Omental fat pad (tissue), 4 donors: ENCODE measurements around the gene CFAP73. TPM values are rescaled to one million over a fixed set of nuclear protein-coding genes. Genes with fewer than 3 reads are reported as not detected.

Source experiments
- ATAC-seq: fragments of 150-250 bp; one replicate; pipeline ENCODE4 v1.9.1; 2016; ENCODE audit warnings: mild to moderate bottlenecking, moderate library complexity; ENCODE audit not compliant: low FRiP score
- DNase-seq: peaks from one replicate; pipeline ENCODE4 v3.0.0-alpha.2; 2019; ENCODE audit warnings: low spot score
- total RNA-seq, 4 donors: library from RNA; depleted of rRNA; stranded (reverse); fragments of >200 nt; gene quantifications; one replicate each; pipeline ENCODE4 v1.1.0, GENCODE V29; 2016
- TF ChIP-seq, protein P1 (sequence below), 3 donors: fragments of 450-650 bp; IDR thresholded peaks; one replicate each; pipeline ENCODE4 v1.5.1; 2016 to 2017; ENCODE audit warnings: antibody characterized with exemption in 3 of 3, mild to moderate bottlenecking in 3 of 3, moderate library complexity in 2 of 3

The CFAP73 gene
- total RNA-seq: not detected

DNA sequence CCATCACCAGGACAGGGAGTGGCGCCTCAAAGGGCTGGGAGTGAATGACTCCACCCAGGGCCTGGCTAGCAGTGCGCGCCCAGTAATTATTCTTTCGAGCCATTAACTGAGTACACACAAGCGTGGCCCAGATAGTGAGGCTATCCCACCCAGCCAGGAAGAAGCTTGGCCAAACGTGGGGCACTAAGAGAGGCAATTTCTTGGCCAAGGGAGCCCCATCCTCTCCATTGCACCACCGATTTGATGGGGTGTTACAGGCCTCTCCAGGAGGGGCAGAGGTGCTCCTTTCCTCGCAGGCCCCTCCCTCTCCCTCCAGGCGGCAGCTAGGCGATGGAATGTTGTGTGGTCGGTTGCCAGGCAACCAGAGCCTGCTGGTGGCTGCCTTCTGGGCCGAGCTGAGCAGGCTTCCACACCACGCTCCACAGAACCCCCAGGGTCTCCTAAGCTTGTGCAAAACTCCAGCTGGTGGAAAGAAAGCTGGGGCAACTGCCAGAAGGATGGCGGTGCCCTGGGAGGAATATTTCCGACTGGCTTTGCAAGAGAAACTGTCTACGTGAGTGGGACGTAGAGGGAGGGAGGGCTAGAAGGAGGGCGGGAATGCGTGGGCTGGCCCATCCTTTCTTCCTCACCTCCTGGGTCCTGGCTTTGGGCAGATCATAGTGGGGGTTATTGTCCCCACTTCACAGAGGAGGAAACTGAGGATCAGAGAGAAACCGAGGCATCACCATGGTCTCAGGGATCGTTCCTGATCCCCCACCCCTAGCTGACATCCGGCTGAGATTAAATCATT is at the start of gene CFAP73:
CFAP73 (plus strand) TSS at position 364 of the 790 bp plus-strand sequence; CDS start at position 498, 134 bp downstream.
- no peak for DNase-seq
- ATAC-seq: peak; percentile 50
- TF ChIP-seq, protein P1, sequence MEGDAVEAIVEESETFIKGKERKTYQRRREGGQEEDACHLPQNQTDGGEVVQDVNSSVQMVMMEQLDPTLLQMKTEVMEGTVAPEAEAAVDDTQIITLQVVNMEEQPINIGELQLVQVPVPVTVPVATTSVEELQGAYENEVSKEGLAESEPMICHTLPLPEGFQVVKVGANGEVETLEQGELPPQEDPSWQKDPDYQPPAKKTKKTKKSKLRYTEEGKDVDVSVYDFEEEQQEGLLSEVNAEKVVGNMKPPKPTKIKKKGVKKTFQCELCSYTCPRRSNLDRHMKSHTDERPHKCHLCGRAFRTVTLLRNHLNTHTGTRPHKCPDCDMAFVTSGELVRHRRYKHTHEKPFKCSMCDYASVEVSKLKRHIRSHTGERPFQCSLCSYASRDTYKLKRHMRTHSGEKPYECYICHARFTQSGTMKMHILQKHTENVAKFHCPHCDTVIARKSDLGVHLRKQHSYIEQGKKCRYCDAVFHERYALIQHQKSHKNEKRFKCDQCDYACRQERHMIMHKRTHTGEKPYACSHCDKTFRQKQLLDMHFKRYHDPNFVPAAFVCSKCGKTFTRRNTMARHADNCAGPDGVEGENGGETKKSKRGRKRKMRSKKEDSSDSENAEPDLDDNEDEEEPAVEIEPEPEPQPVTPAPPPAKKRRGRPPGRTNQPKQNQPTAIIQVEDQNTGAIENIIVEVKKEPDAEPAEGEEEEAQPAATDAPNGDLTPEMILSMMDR (IDR thresholded peaks at IDR 0.05): no peak

DNA sequence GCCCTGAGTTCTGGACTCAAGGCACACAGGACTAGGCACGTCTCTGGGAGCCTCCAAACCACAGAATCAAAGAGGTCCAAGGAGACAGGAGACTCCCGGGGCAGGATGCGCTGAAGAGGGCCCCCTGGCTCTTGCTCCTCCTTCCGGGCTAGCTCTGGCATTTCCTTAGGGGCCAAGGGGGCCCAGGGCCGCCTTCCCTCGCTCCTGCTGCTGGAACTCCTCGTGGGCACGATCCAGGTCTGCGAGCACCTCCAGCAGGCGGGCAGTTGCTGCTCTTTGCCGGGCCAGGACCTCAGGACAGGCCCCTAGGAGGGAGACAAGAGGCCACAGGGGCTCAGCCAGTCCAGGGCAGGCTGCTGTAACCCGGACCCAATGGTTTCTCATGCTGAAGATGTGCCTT is 49.8 kb upstream of the CFAP73 start:
- DNase-seq (no peak), ATAC-seq (no peak)
- TF ChIP-seq, protein P1 (IDR thresholded peaks at IDR 0.05): no peak

DNA sequence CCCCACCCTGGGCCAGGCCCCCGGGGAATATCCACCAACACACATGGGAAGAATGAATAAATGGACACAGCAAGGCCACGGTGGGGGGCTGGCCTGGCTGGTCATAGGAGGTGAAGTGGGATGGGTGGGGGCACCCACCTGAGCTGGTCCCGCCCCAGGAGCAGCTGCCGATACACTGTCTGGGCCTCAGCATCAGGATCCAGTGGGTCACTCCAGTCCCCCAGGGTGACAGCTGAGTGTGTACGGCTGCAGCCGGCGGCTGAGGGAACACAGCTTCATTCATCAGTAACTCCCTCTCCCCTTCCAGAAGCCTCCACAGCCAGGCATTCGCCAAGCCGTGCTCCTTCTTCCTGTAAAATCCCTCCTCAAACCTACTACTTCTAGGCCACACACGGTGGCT is 47.8 kb upstream of the CFAP73 start:
- DNase-seq (no peak), ATAC-seq (no peak)
- TF ChIP-seq, protein P1 (IDR thresholded peaks at IDR 0.05): no peak

DNA sequence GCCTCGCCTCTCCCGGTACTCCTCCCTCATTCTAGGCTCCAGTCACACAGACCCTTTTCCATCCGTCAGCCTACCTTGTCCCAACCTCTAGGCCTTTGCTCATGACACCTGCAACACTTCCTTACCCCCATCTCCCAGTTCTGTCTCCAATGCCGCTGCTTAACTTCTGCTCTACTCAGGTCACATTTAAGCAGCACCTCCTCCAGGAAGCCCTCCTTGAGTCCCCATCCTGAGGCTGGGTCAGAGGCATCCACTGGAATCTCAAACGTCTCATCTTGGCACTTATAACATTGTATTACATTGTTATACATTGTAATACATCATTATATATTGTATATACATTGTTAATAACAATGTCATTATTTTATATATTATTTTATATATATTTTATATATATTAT is 46.7 kb upstream of the CFAP73 start:
- ATAC-seq (no peak), DNase-seq (no peak)
- TF ChIP-seq, protein P1 (IDR thresholded peaks at IDR 0.05): no peak

DNA sequence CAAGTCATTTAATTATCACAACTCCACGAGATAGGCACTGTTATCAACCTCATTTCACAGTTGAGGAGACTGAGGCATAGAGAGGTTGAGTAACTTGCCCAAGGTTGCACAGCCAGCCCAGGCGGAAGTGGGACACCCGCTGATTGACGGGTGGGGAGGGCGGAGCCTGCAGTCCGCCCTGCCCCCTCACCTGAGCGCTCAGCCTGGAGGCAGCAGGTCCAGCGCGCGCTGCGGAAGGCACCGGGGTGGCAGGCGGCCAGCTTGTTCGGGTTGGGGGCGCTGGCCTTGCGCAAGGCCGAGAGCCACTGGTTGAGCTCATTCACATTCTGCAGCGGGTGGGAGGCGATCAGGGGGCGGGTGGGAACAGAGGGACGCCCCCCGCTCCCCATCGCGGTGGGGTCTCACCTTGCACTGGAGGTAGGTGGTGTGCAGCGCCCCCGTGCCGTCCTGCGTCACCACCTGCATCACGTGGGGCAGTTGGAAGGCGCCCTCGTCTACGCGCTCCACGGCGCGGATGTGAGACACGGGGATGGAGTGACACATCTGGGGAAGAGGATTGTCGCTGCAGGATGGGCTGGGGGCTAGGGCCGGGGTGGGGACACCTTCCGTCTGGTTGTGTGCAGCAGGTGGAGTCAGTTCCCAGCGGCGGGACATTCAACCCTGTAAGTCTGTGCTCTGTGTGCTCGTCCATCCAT is 45.6 kb upstream of the CFAP73 start:
- ATAC-seq: no peak
- no peak for DNase-seq
- TF ChIP-seq, protein P1 (IDR thresholded peaks at IDR 0.05): no peak

DNA sequence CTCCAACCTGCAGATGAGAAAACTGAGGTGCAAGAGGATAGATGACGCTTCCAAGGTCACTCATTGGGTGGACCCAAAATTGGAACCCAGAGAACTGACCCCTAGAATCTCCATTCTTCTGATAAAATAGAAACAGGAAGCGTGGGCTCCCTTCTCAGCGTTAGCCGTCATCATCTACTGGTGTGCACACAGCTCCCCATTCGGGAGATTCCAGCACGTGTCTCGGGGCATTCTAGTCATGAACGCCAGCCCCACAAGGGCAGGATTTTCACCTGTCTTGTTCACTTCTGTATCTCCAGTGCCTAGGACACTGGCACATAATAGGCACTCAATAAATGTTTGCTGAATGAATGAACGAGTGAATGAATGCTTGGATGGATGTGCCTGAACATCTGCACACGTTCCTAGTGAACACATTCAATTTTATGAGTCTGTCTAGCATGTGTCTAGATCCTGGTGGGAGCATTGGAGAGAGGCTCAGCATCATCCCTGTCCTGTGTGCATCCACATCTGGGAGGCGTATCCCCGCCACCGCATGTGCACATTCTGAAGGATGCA is 44.5 kb upstream of the CFAP73 start:
- ATAC-seq (no peak), DNase-seq (no peak)
- TF ChIP-seq, protein P1 (IDR thresholded peaks at IDR 0.05): no peak
